Measurements from ENCODE around the gene P2RY11.

P2RY11 gene

GRCh38 chr19:10113964-10114650, 2.6 kb downstream of the P2RY11 start:
- DNase-seq, result no peak

- no peak for DNase-seq
Measured at GRCh38 chr19:10114651-10115391, 3.3 kb downstream of the P2RY11 start.

GRCh38 chr19:10115392-10116084, 4.0 kb downstream of the P2RY11 start:
- no peak for DNase-seq

- no peak for DNase-seq
Measured at GRCh38 chr19:10116085-10116865, 4.8 kb downstream of the P2RY11 start.

GRCh38 chr19:10116866-10117616, 5.5 kb downstream of the P2RY11 start:
- DNase-seq, result no peak

GRCh38 chr19:10118960-10119359, 7.5 kb downstream of the P2RY11 start:
- DNase-seq, result no peak

GRCh38 chr19:10120538-10121189, 9.2 kb downstream of the P2RY11 start:
- DNase-seq, result no peak

GRCh38 chr19:10122045-10122444, 10.6 kb downstream of the P2RY11 start:
- no peak for DNase-seq

GRCh38 chr19:10124429-10124828, 12.9 kb downstream of the P2RY11 start:
- DNase-seq, result no peak

- DNase-seq, result peak; percentile 74 to 82
Measured at GRCh38 chr19:10126213-10126639, 14.7 kb downstream of the P2RY11 start.

- peak; percentile 49 to 75 for DNase-seq
Measured at GRCh38 chr19:10132905-10133304, 21.4 kb downstream of the P2RY11 start.

GRCh38 chr19:10133596-10133995, 22.1 kb downstream of the P2RY11 start:
- no peak for DNase-seq

- DNase-seq, result no peak
Measured at GRCh38 chr19:10134040-10134439, 22.5 kb downstream of the P2RY11 start.

GRCh38 chr19:10135551-10136334, 24.2 kb downstream of the P2RY11 start:
- no peak for DNase-seq

- DNase-seq, result no peak
Measured at GRCh38 chr19:10136936-10137335, 25.4 kb downstream of the P2RY11 start.

GRCh38 chr19:10137751-10138682, 26.5 kb downstream of the P2RY11 start:
- no peak for DNase-seq

- no peak for DNase-seq
Measured at GRCh38 chr19:10138879-10139795, 27.6 kb downstream of the P2RY11 start.

GRCh38 chr19:10139952-10140351, 28.5 kb downstream of the P2RY11 start:
- no peak for DNase-seq

GRCh38 chr19:10141479-10141878, 30.0 kb downstream of the P2RY11 start:
- no peak for DNase-seq

Data from inflammatory macrophage treated with lipopolysaccharide for 1 hour (primary cell).